ENCODE measurements around the gene NDUFA6. TPM values are rescaled to one million over a fixed set of nuclear protein-coding genes. Genes with fewer than 3 reads are reported as not detected.
A peak's percentile ranks its signal among the peaks of the same experiment; 100 is the strongest.
"Not testable (repeated sequence)": the region's sequence is repeated elsewhere in the genome, so short reads cannot be mapped to it uniquely, and the experiment has no call there.

Gene NDUFA6
- total RNA-seq, 1 experiment from 2014 or later, result 166 TPM

- Histone ChIP-seq H3K36me3 (ENCODE audit: insufficient read depth, low read length, poor library complexity, severe bottlenecking) (no peaks in the 10 kb centered on the region), H3K27me3 (replicated peaks; ENCODE audit: insufficient read depth, low read depth, low read length, poor library complexity) (no peaks in the 10 kb centered on the region), H3K4me3 (ENCODE audit: low read depth, low read length, poor library complexity, severe bottlenecking) (no peak overlapping the region), H3K9me3 (ENCODE audit: low read depth, low read length, poor library complexity, severe bottlenecking) (no peaks in the 10 kb centered on the region), H3K4me1 (ENCODE audit: insufficient read depth, low read length, poor library complexity, severe bottlenecking) (no peaks in the 10 kb centered on the region), H3K27ac (ENCODE audit: low read depth, low read length, poor library complexity, severe bottlenecking) (no peak overlapping the region)
- CTCF ChIA-PET, result no interaction called here
- intact Hi-C loops (cut with micrococcal nuclease; ENCODE audit: unreplicated experiment), result no loop called here
- no peak for DNase-seq (ENCODE audit: low spot score)
- POLR2A ChIA-PET (ENCODE audit: low non-redundant PET), result no interaction called here
- BruUV-seq (replicated peaks), result no TSS peak
- no peak for TF ChIP-seq CTCF (conservative IDR thresholded peaks at IDR 0.05; ENCODE audit: low read depth, low read length)
These were observed 37.0 kb upstream of the NDUFA6 start for GRCh38 chr22:42127606-42128005.

- intact Hi-C loops (cut with micrococcal nuclease; ENCODE audit: unreplicated experiment); H3K27me3 ChIP-seq (replicated peaks; ENCODE audit: insufficient read depth, low read depth, low read length, poor library complexity); H3K36me3 ChIP-seq (ENCODE audit: insufficient read depth, low read length, poor library complexity, severe bottlenecking); H3K9me3 ChIP-seq (ENCODE audit: low read depth, low read length, poor library complexity, severe bottlenecking); H3K4me1 ChIP-seq (ENCODE audit: insufficient read depth, low read length, poor library complexity, severe bottlenecking); H3K4me3 ChIP-seq (ENCODE audit: low read depth, low read length, poor library complexity, severe bottlenecking); POLR2A ChIA-PET (ENCODE audit: low non-redundant PET); DNase-seq (ENCODE audit: low spot score); H3K27ac ChIP-seq (ENCODE audit: low read depth, low read length, poor library complexity, severe bottlenecking); BruUV-seq (replicated peaks); CTCF ChIA-PET: not testable (repeated sequence)
These were observed 33.0 kb upstream of the NDUFA6 start for GRCh38 chr22:42123529-42123928.

GRCh38 chr22:42120231-42121021, 29.9 kb upstream of the NDUFA6 start:
- H3K27me3 ChIP-seq (replicated peaks; ENCODE audit: insufficient read depth, low read depth, low read length, poor library complexity); H3K9me3 ChIP-seq (ENCODE audit: low read depth, low read length, poor library complexity, severe bottlenecking); H3K36me3 ChIP-seq (ENCODE audit: insufficient read depth, low read length, poor library complexity, severe bottlenecking); BruUV-seq (replicated peaks); CTCF ChIA-PET; intact Hi-C loops (cut with micrococcal nuclease; ENCODE audit: unreplicated experiment); H3K4me3 ChIP-seq (ENCODE audit: low read depth, low read length, poor library complexity, severe bottlenecking); H3K4me1 ChIP-seq (ENCODE audit: insufficient read depth, low read length, poor library complexity, severe bottlenecking); H3K27ac ChIP-seq (ENCODE audit: low read depth, low read length, poor library complexity, severe bottlenecking); POLR2A ChIA-PET (ENCODE audit: low non-redundant PET); DNase-seq (ENCODE audit: low spot score): not testable (repeated sequence)

- H3K27me3 ChIP-seq (replicated peaks; ENCODE audit: insufficient read depth, low read depth, low read length, poor library complexity), result no peaks in the 10 kb centered on the region
- H3K36me3 ChIP-seq (ENCODE audit: insufficient read depth, low read length, poor library complexity, severe bottlenecking), result no peaks in the 10 kb centered on the region
- intact Hi-C loops (cut with micrococcal nuclease; ENCODE audit: unreplicated experiment), result no loop called here
- no peak overlapping the region for H3K27ac ChIP-seq (ENCODE audit: low read depth, low read length, poor library complexity, severe bottlenecking)
- peak; percentile 41 for DNase-seq (ENCODE audit: low spot score)
- no peak overlapping the region for H3K4me3 ChIP-seq (ENCODE audit: low read depth, low read length, poor library complexity, severe bottlenecking)
- H3K4me1 ChIP-seq (ENCODE audit: insufficient read depth, low read length, poor library complexity, severe bottlenecking), result peaks cover 5% of the 10 kb centered on the region
- no TSS peak for BruUV-seq (replicated peaks)
- peaks cover 9% of the 10 kb centered on the region for H3K9me3 ChIP-seq (ENCODE audit: low read depth, low read length, poor library complexity, severe bottlenecking)
- TF ChIP-seq CTCF (conservative IDR thresholded peaks at IDR 0.05; ENCODE audit: low read depth, low read length) (peak; percentile 36; the same call in 1 of the 2 replicates), EZH2 (IDR thresholded peaks at IDR 0.05; ENCODE audit: borderline replicate concordance, low read depth, low read length, poor library complexity, severe bottlenecking) (no peak)
- POLR2A ChIA-PET (ENCODE audit: low non-redundant PET), result no interaction called here
- CTCF ChIA-PET, result interaction anchor here (0.6 to 1.8 kb wide), 3 partner anchors 163 to 349 kb away, joined by 3 to 13 read pairs (median 3); no protein-coding TSS in a partner anchor
These were observed 26.4 kb upstream of the NDUFA6 start for GRCh38 chr22:42116848-42117424.

GRCh38 chr22:42115420-42115830, 24.9 kb upstream of the NDUFA6 start:
- intact Hi-C loops (cut with micrococcal nuclease; ENCODE audit: unreplicated experiment); H3K4me3 ChIP-seq (ENCODE audit: low read depth, low read length, poor library complexity, severe bottlenecking); BruUV-seq (replicated peaks); H3K9me3 ChIP-seq (ENCODE audit: low read depth, low read length, poor library complexity, severe bottlenecking); CTCF ChIA-PET; DNase-seq (ENCODE audit: low spot score); H3K27ac ChIP-seq (ENCODE audit: low read depth, low read length, poor library complexity, severe bottlenecking); POLR2A ChIA-PET (ENCODE audit: low non-redundant PET); H3K27me3 ChIP-seq (replicated peaks; ENCODE audit: insufficient read depth, low read depth, low read length, poor library complexity); H3K36me3 ChIP-seq (ENCODE audit: insufficient read depth, low read length, poor library complexity, severe bottlenecking); H3K4me1 ChIP-seq (ENCODE audit: insufficient read depth, low read length, poor library complexity, severe bottlenecking): not testable (repeated sequence)

All from A673 (cell line).